Measurements from ENCODE around the gene SLC16A3. TPM values are rescaled to one million over a fixed set of nuclear protein-coding genes. Genes with fewer than 3 reads are reported as not detected.

Gene SLC16A3
- total RNA-seq, 1 experiment from 2014 or later, result 28.7 TPM

DNA sequence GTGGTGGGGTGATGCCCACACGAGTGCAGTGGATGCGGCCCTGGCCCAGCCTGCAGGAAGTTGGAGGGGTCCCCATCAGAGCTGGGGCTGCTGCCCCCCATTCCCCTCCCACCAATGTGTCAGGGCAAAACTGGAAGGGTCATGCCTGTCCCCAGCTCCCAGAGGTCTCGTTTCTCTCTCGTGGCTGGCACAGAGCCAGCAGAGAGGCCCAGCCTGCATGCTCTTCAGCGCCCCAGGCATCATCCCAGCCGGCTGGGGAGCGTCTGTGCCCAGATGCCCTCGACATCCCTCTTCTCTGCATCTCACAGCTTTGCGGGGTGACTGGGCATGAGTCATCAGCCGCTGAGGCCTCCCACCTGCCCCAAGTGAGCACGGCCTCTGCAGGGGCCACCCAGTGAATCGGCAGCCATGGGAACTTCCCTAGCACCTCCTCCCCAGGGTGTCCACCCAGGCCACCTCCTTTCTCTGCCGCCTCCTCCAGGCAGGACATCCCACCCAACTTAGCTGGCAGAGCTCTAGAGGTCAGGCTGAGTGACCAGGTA is 54.4 kb downstream of the SLC16A3 start:
- ChIA-PET CTCF (no interaction called here), POLR2A (interaction anchor here (0.6 kb wide), 1 partner anchor 19 kb away, joined by 3 read pairs; no protein-coding TSS in a partner anchor)
- peaks cover 10% of the 10 kb centered on the region for H3K9me3 Mint-ChIP-seq
- peaks cover 9% of the 10 kb centered on the region for H3K27me3 Mint-ChIP-seq (ENCODE audit: low read depth)
- no peak for ATAC-seq
- H3K4me1 Mint-ChIP-seq, result peaks cover 10% of the 10 kb centered on the region
- no peak overlapping the region for H3K27ac Mint-ChIP-seq
- no peaks in the 10 kb centered on the region for H3K36me3 Mint-ChIP-seq
- DNase-seq (ENCODE audit: low spot score), result no peak
- no peak overlapping the region for H3K4me3 Mint-ChIP-seq
- TF ChIP-seq ZSCAN18 (CRISPR knock-in tag; IDR thresholded peaks at IDR 0.05) (no peak), CTCF (IDR thresholded peaks at IDR 0.05) (no peak), ETV6 (CRISPR knock-in tag; IDR thresholded peaks at IDR 0.05) (no peak), FOXK1 (CRISPR knock-in tag; IDR thresholded peaks at IDR 0.05) (no peak), ZNF219 (CRISPR knock-in tag; IDR thresholded peaks at IDR 0.05; ENCODE audit: borderline replicate concordance) (no peak), FOXP4 (CRISPR knock-in tag; IDR thresholded peaks at IDR 0.05) (no peak), IRF1 (CRISPR knock-in tag; IDR thresholded peaks at IDR 0.05) (no peak), NR3C1 (CRISPR knock-in tag; conservative IDR thresholded peaks at IDR 0.05; ENCODE audit: low read depth) (no peak), ZNF416 (CRISPR knock-in tag; IDR thresholded peaks at IDR 0.05) (no peak), PREB (CRISPR knock-in tag; IDR thresholded peaks at IDR 0.05; ENCODE audit: borderline replicate concordance) (no peak), CREB1 (CRISPR knock-in tag; IDR thresholded peaks at IDR 0.05) (no peak)
- TF ChIP-seq, protein P1, sequence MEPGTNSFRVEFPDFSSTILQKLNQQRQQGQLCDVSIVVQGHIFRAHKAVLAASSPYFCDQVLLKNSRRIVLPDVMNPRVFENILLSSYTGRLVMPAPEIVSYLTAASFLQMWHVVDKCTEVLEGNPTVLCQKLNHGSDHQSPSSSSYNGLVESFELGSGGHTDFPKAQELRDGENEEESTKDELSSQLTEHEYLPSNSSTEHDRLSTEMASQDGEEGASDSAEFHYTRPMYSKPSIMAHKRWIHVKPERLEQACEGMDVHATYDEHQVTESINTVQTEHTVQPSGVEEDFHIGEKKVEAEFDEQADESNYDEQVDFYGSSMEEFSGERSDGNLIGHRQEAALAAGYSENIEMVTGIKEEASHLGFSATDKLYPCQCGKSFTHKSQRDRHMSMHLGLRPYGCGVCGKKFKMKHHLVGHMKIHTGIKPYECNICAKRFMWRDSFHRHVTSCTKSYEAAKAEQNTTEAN (CRISPR knock-in tag; IDR thresholded peaks at IDR 0.05), result no peak
- TF ChIP-seq, protein P2, sequence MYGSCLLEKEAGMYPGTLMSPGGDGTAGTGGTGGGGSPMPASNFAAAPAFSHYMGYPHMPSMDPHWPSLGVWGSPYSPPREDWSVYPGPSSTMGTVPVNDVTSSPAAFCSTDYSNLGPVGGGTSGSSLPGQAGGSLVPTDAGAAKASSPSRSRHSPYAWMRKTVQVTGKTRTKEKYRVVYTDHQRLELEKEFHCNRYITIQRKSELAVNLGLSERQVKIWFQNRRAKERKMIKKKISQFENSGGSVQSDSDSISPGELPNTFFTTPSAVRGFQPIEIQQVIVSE (CRISPR knock-in tag; IDR thresholded peaks at IDR 0.05; ENCODE audit: borderline replicate concordance), result no peak
- TF ChIP-seq, protein P3, sequence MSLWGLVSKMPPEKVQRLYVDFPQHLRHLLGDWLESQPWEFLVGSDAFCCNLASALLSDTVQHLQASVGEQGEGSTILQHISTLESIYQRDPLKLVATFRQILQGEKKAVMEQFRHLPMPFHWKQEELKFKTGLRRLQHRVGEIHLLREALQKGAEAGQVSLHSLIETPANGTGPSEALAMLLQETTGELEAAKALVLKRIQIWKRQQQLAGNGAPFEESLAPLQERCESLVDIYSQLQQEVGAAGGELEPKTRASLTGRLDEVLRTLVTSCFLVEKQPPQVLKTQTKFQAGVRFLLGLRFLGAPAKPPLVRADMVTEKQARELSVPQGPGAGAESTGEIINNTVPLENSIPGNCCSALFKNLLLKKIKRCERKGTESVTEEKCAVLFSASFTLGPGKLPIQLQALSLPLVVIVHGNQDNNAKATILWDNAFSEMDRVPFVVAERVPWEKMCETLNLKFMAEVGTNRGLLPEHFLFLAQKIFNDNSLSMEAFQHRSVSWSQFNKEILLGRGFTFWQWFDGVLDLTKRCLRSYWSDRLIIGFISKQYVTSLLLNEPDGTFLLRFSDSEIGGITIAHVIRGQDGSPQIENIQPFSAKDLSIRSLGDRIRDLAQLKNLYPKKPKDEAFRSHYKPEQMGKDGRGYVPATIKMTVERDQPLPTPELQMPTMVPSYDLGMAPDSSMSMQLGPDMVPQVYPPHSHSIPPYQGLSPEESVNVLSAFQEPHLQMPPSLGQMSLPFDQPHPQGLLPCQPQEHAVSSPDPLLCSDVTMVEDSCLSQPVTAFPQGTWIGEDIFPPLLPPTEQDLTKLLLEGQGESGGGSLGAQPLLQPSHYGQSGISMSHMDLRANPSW (CRISPR knock-in tag; conservative IDR thresholded peaks at IDR 0.05; ENCODE audit: low read depth), result no peak

Measured in WTC11 (cell line).